Neural crest cell (in vitro differentiated cells): ENCODE measurements around the gene OXNAD1. TPM values are rescaled to one million over a fixed set of nuclear protein-coding genes. Genes with fewer than 3 reads are reported as not detected.

Experiments
- DNase-seq: peaks from one replicate; pipeline ENCODE4 v3.0.0; 2021; ENCODE audit warnings: low read depth, mixed read lengths, low spot score
- H3K27ac Mint-ChIP-seq: one replicate; pipeline ENCODE4 v1.8.0; 2021; ENCODE audit warnings: mild to moderate bottlenecking, mixed read lengths; ENCODE audit not compliant: unreplicated experiment
- H3K27me3 Mint-ChIP-seq: 2 replicates; pipeline ENCODE4 v1.8.0; 2021; ENCODE audit warnings: low read depth, mild to moderate bottlenecking, mixed read lengths
- H3K36me3 Mint-ChIP-seq: 2 replicates; pipeline ENCODE4 v1.8.0; 2021; ENCODE audit warnings: low read depth, mild to moderate bottlenecking, mixed read lengths
- H3K4me1 Mint-ChIP-seq: 2 replicates; pipeline ENCODE4 v1.8.0; 2021; ENCODE audit warnings: mixed read lengths
- H3K4me3 Mint-ChIP-seq: one replicate; pipeline ENCODE4 v1.8.0; 2021; ENCODE audit warnings: mild to moderate bottlenecking, mixed read lengths
- H3K9me3 Mint-ChIP-seq: 2 replicates; pipeline ENCODE4 v1.8.0; 2021; ENCODE audit warnings: mixed read lengths
- CTCF ChIP-seq: fragments of 200-600 bp; sonication (generic); conservative IDR thresholded peaks from 2 replicates; pipeline ENCODE4 v1.5.0; 2021; ENCODE audit warnings: antibody characterized with exemption, mild to moderate bottlenecking
- total RNA-seq: library from RNA; stranded (reverse); gene quantifications from 2 replicates; pipeline ENCODE4 v1.2.1, GENCODE V29; 2021

The OXNAD1 gene
- total RNA-seq, 1 donor from 2014 or later: 17.4 TPM

GRCh38 chr3:16330351-16330750 lies 65.3 kb downstream of the OXNAD1 start:
- Mint-ChIP-seq H3K4me1 (peaks cover 31% of the 10 kb centered on the region), H3K9me3 (peaks cover 11% of the 10 kb centered on the region), H3K4me3 (peak overlapping the region; percentile 49), H3K36me3 (peaks cover 22% of the 10 kb centered on the region), H3K27ac (no peak overlapping the region), H3K27me3 (no peaks in the 10 kb centered on the region)
- TF ChIP-seq CTCF: no peak
- no peak for DNase-seq

- Mint-ChIP-seq H3K27me3 (no peaks in the 10 kb centered on the region), H3K9me3 (peaks cover 11% of the 10 kb centered on the region), H3K27ac (no peak overlapping the region), H3K36me3 (peaks cover 22% of the 10 kb centered on the region), H3K4me3 (no peak overlapping the region), H3K4me1 (peaks cover 39% of the 10 kb centered on the region)
- no peak for DNase-seq
- no peak for TF ChIP-seq CTCF
These were observed 66.4 kb downstream of the OXNAD1 start for GRCh38 chr3:16331319-16331883.

- DNase-seq: no peak
- Mint-ChIP-seq H3K27me3 (no peaks in the 10 kb centered on the region), H3K9me3 (peaks cover 11% of the 10 kb centered on the region), H3K36me3 (peaks cover 24% of the 10 kb centered on the region), H3K27ac (peak overlapping the region; percentile 0), H3K4me3 (no peak overlapping the region), H3K4me1 (peaks cover 41% of the 10 kb centered on the region)
- no peak for TF ChIP-seq CTCF
These were observed 68.0 kb downstream of the OXNAD1 start for GRCh38 chr3:16332904-16333426.

- no peak for TF ChIP-seq CTCF
- Mint-ChIP-seq H3K4me3 (no peak overlapping the region), H3K36me3 (peaks cover 25% of the 10 kb centered on the region), H3K9me3 (peaks cover 11% of the 10 kb centered on the region), H3K27me3 (no peaks in the 10 kb centered on the region), H3K4me1 (peaks cover 38% of the 10 kb centered on the region), H3K27ac (no peak overlapping the region)
- no peak for DNase-seq
These were observed 69.9 kb downstream of the OXNAD1 start for GRCh38 chr3:16334909-16335308.

- H3K9me3 Mint-ChIP-seq: peaks cover 11% of the 10 kb centered on the region
- H3K27me3 Mint-ChIP-seq: no peaks in the 10 kb centered on the region
- no peak overlapping the region for H3K4me3 Mint-ChIP-seq
- peaks cover 25% of the 10 kb centered on the region for H3K36me3 Mint-ChIP-seq
- H3K27ac Mint-ChIP-seq: no peak overlapping the region
- no peak for DNase-seq
- no peak for TF ChIP-seq CTCF
- H3K4me1 Mint-ChIP-seq: peaks cover 34% of the 10 kb centered on the region
These were observed 70.3 kb downstream of the OXNAD1 start for GRCh38 chr3:16335333-16335732.
